Measurements from ENCODE around the gene CRHR2. TPM values are rescaled to one million over a fixed set of nuclear protein-coding genes. Genes with fewer than 3 reads are reported as not detected.

CRHR2 gene
- total RNA-seq, 5 donors from 2014 or later (not counting 1 experiment from before 2014, with no cell fraction given) = 0.09 TPM; not detected in 4

DNA sequence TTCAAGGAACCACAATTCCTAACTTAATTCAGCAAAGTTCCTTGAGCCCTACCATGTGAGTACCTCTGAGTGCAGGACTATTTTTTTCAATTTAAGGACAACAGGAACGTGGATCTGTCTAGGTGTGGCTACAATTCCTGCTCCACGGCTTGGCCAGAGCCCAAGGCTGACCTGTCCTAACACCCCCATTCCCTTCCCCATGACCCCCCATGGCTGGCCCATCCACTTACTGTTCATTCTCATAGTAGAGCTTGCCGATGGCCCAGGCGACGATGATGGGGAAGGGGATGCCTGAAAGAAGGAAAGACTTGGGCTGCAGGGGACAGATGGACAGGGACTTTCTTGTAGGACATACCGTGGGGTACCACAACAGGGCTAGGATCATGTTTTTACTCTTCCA, 20.3 kb downstream of the CRHR2 start:
- H3K4me1 ChIP-seq (ENCODE audit: control insufficient read depth in 1 of 2, extremely low read depth in 1 of 2, insufficient read depth in 2 of 2, low read length in 2 of 2) = no peaks in the 10 kb centered on the region
- no peaks in the 10 kb centered on the region for H3K36me3 ChIP-seq (ENCODE audit: control insufficient read depth in 2 of 2, extremely low read depth in 1 of 2, insufficient read depth in 1 of 2, low read length in 1 of 2)
- peaks cover 0 to 19% of the 10 kb centered on the region in 2 experiments for H3K27me3 ChIP-seq (replicated peaks in 1 of 2; ENCODE audit: control insufficient read depth in 2 of 2, extremely low read depth in 1 of 2, insufficient read depth in 2 of 2, low read length in 1 of 2)
- no peak overlapping the region for H3K27ac ChIP-seq (ENCODE audit: low read length)
- H3K4me3 ChIP-seq (ENCODE audit: control insufficient read depth in 1 of 2, extremely low read depth in 1 of 2, low read length in 1 of 2) = no peak overlapping the region
- POLR2A ChIA-PET = no interaction called here
- DNase-seq (no peak), ATAC-seq (replicated peaks in 1 of 4) (no peak)
- 37% methylated on average over 2 of the region's 6 CpGs for WGBS (ENCODE audit: insufficient coverage)
- Mint-ChIP-seq H3K27me3 (peaks cover 0 to 4% of the 10 kb centered on the region in 2 donors), H3K9me3 (no peaks in the 10 kb centered on the region), H3K27ac (no peak overlapping the region), H3K36me3 (no peaks in the 10 kb centered on the region), H3K4me3 (no peak overlapping the region), H3K4me1 (no peaks in the 10 kb centered on the region)
- CTCF ChIA-PET = interaction anchor here in 1 of 2 donors (1.7 kb wide), 1 partner anchor 78 kb away, joined by 5 read pairs; no protein-coding TSS in a partner anchor
- H3K9me3 ChIP-seq = no peaks in the 10 kb centered on the region

DNA sequence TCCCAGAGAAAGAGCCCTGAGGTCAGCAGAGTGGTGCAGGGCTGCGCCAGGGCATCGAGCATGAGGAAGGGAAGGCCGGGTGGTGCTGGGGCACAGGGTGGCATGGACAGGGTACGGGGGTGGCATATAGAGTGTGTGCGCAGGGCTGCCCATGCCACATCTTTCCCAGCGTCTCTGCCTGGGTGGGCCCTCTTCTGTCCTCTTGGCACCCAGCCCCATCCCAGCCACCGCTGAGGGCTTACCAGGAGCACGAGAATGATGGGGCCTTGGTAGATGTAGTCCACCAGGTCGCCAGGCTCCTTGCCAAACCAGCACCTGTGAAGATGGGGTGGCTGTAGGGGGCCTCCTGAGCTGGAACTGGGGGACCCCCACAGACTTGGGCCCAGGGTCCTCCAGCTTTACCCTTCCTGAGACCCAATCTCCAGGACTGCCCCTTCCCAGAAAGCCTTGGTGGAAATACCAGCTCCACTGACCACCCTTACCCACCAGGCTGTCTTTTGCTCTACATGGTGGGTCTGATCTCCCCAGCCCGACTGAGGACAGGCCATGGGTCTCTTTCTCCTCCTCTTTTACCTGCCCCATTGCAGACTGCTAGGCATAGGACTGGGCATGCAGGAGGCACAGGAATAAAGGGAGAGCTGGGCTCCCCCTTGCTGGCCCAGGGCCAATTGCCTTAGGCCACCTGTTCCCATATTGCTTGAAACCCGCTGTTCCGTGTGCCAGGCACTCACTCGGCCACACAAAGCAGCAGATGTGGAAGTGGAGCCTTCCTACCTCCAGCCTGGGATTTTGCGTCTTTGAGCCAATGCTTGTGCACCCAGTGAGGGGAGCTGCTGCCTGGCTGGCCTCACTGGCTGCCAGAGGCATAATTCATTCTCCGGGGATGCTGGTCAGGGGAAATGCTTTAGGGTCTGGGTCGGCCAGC, 21.7 kb downstream of the CRHR2 start:
- Histone ChIP-seq H3K4me1 (ENCODE audit: control insufficient read depth in 1 of 2, extremely low read depth in 1 of 2, insufficient read depth in 2 of 2, low read length in 2 of 2) (no peaks in the 10 kb centered on the region), H3K9me3 (no peaks in the 10 kb centered on the region), H3K27me3 (replicated peaks in 1 of 2; ENCODE audit: control insufficient read depth in 2 of 2, extremely low read depth in 1 of 2, insufficient read depth in 2 of 2, low read length in 1 of 2) (peaks cover 0 to 19% of the 10 kb centered on the region in 2 experiments), H3K36me3 (ENCODE audit: control insufficient read depth in 2 of 2, extremely low read depth in 1 of 2, insufficient read depth in 1 of 2, low read length in 1 of 2) (no peaks in the 10 kb centered on the region), H3K27ac (ENCODE audit: low read length) (no peak overlapping the region), H3K4me3 (ENCODE audit: control insufficient read depth in 1 of 2, extremely low read depth in 1 of 2, low read length in 1 of 2) (no peak overlapping the region)
- Mint-ChIP-seq H3K27ac (no peak overlapping the region), H3K9me3 (no peaks in the 10 kb centered on the region), H3K36me3 (no peaks in the 10 kb centered on the region), H3K27me3 (peaks cover 0 to 4% of the 10 kb centered on the region in 2 donors), H3K4me3 (no peak overlapping the region), H3K4me1 (no peaks in the 10 kb centered on the region)
- POLR2A ChIA-PET = no interaction called here
- 81% methylated on average over 12 of the region's 16 CpGs for WGBS (ENCODE audit: insufficient coverage)
- ATAC-seq (replicated peaks in 1 of 4) = no peak
- CTCF ChIA-PET = no interaction called here
- DNase-seq = no peak

- no peaks in the 10 kb centered on the region for H3K4me1 ChIP-seq (ENCODE audit: control insufficient read depth in 1 of 2, extremely low read depth in 1 of 2, insufficient read depth in 2 of 2, low read length in 2 of 2)
- no peak overlapping the region for H3K27ac ChIP-seq (ENCODE audit: low read length)
- no peaks in the 10 kb centered on the region for H3K4me1 Mint-ChIP-seq
- CTCF ChIA-PET = no interaction called here
- H3K36me3 ChIP-seq (ENCODE audit: control insufficient read depth in 2 of 2, extremely low read depth in 1 of 2, insufficient read depth in 1 of 2, low read length in 1 of 2) = no peaks in the 10 kb centered on the region
- no peak overlapping the region for H3K27ac Mint-ChIP-seq
- H3K9me3 ChIP-seq = no peaks in the 10 kb centered on the region
- peaks cover 0 to 4% of the 10 kb centered on the region in 2 donors for H3K27me3 Mint-ChIP-seq
- no peaks in the 10 kb centered on the region for H3K36me3 Mint-ChIP-seq
- ATAC-seq (replicated peaks in 1 of 4) (no peak), DNase-seq (peak in 1 of 35 experiments; percentile 13)
- peaks cover 0 to 14% of the 10 kb centered on the region in 2 experiments for H3K27me3 ChIP-seq (replicated peaks in 1 of 2; ENCODE audit: control insufficient read depth in 2 of 2, extremely low read depth in 1 of 2, insufficient read depth in 2 of 2, low read length in 1 of 2)
- POLR2A ChIA-PET = no interaction called here
- H3K4me3 ChIP-seq (ENCODE audit: control insufficient read depth in 1 of 2, extremely low read depth in 1 of 2, low read length in 1 of 2) = no peak overlapping the region
- no CpG with 5 or more reads among the region's 3 CpGs for WGBS (ENCODE audit: insufficient coverage)
- no peak overlapping the region for H3K4me3 Mint-ChIP-seq
- no peaks in the 10 kb centered on the region for H3K9me3 Mint-ChIP-seq
Observed at GRCh38 chr7:30659312-30659711, 22.9 kb downstream of the CRHR2 start.

DNA sequence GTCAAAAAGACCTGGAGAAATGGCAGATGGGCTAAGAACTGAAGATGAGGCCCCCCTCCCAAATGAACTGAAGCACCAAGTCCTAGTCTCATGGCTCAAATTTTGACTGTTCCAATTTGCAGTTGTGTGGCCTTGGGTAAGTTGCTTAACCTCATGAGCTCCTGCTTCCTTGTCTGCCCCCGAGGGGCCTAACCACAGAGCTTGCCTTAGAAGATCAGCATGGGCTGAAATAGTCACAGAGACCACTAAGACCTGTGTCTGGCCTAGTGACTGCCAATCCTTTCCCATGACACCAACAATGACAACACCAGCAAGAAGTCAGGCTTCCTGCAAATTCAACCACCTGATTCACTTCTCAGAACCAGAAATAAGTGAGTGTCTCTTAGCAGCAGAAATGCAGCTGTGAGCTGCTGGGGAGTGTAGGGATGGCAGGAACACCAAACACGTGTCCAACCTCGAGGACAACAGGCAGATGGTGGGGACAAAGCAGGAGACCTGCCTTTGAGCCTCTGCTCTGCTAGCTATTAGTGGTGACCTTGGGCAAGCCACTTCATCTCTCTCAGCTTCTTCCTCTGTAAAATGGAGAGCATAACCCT, 23.7 kb downstream of the CRHR2 start:
- peaks cover 0 to 4% of the 10 kb centered on the region in 2 donors for H3K27me3 Mint-ChIP-seq
- Histone ChIP-seq H3K27ac (ENCODE audit: low read length) (no peak overlapping the region), H3K27me3 (replicated peaks in 1 of 2; ENCODE audit: control insufficient read depth in 2 of 2, extremely low read depth in 1 of 2, insufficient read depth in 2 of 2, low read length in 1 of 2) (peaks cover 0 to 10% of the 10 kb centered on the region in 2 experiments), H3K4me1 (ENCODE audit: control insufficient read depth in 1 of 2, extremely low read depth in 1 of 2, insufficient read depth in 2 of 2, low read length in 2 of 2) (no peaks in the 10 kb centered on the region), H3K36me3 (ENCODE audit: control insufficient read depth in 2 of 2, extremely low read depth in 1 of 2, insufficient read depth in 1 of 2, low read length in 1 of 2) (no peaks in the 10 kb centered on the region), H3K4me3 (ENCODE audit: control insufficient read depth in 1 of 2, extremely low read depth in 1 of 2, low read length in 1 of 2) (no peak overlapping the region), H3K9me3 (no peaks in the 10 kb centered on the region)
- H3K9me3 Mint-ChIP-seq = no peaks in the 10 kb centered on the region
- CTCF ChIA-PET = interaction anchor here in 1 of 2 donors (0.6 kb wide), 1 partner anchor 38 kb away, joined by 3 read pairs; no protein-coding TSS in a partner anchor
- H3K4me1 Mint-ChIP-seq = no peaks in the 10 kb centered on the region
- WGBS (ENCODE audit: insufficient coverage) = 8% methylated on average over 2 of the region's 3 CpGs
- no peak overlapping the region for H3K4me3 Mint-ChIP-seq
- H3K27ac Mint-ChIP-seq = no peak overlapping the region
- no peaks in the 10 kb centered on the region for H3K36me3 Mint-ChIP-seq
- ATAC-seq (replicated peaks in 1 of 4) (no peak), DNase-seq (no peak)
- POLR2A ChIA-PET = no interaction called here

GRCh38 chr7:30657131-30657530, 25.1 kb downstream of the CRHR2 start:
- H3K4me3 Mint-ChIP-seq = no peak overlapping the region
- H3K27ac Mint-ChIP-seq = no peak overlapping the region
- Histone ChIP-seq H3K9me3 (no peaks in the 10 kb centered on the region), H3K36me3 (ENCODE audit: control insufficient read depth in 2 of 2, extremely low read depth in 1 of 2, insufficient read depth in 1 of 2, low read length in 1 of 2) (no peaks in the 10 kb centered on the region), H3K4me1 (ENCODE audit: control insufficient read depth in 1 of 2, extremely low read depth in 1 of 2, insufficient read depth in 2 of 2, low read length in 2 of 2) (no peaks in the 10 kb centered on the region), H3K27me3 (replicated peaks in 1 of 2; ENCODE audit: control insufficient read depth in 2 of 2, extremely low read depth in 1 of 2, insufficient read depth in 2 of 2, low read length in 1 of 2) (peaks cover 0 to 2% of the 10 kb centered on the region in 2 experiments), H3K4me3 (ENCODE audit: control insufficient read depth in 1 of 2, extremely low read depth in 1 of 2, low read length in 1 of 2) (no peak overlapping the region), H3K27ac (ENCODE audit: low read length) (no peak overlapping the region)
- POLR2A ChIA-PET = no interaction called here
- no CpG with 5 or more reads among the region's 2 CpGs for WGBS (ENCODE audit: insufficient coverage)
- H3K9me3 Mint-ChIP-seq = no peaks in the 10 kb centered on the region
- no peaks in the 10 kb centered on the region for H3K4me1 Mint-ChIP-seq
- no peak for ATAC-seq (replicated peaks in 1 of 4)
- peaks cover 0 to 2% of the 10 kb centered on the region in 2 donors for H3K27me3 Mint-ChIP-seq
- CTCF ChIA-PET = no interaction called here
- no peaks in the 10 kb centered on the region for H3K36me3 Mint-ChIP-seq
- no peak for DNase-seq

DNA sequence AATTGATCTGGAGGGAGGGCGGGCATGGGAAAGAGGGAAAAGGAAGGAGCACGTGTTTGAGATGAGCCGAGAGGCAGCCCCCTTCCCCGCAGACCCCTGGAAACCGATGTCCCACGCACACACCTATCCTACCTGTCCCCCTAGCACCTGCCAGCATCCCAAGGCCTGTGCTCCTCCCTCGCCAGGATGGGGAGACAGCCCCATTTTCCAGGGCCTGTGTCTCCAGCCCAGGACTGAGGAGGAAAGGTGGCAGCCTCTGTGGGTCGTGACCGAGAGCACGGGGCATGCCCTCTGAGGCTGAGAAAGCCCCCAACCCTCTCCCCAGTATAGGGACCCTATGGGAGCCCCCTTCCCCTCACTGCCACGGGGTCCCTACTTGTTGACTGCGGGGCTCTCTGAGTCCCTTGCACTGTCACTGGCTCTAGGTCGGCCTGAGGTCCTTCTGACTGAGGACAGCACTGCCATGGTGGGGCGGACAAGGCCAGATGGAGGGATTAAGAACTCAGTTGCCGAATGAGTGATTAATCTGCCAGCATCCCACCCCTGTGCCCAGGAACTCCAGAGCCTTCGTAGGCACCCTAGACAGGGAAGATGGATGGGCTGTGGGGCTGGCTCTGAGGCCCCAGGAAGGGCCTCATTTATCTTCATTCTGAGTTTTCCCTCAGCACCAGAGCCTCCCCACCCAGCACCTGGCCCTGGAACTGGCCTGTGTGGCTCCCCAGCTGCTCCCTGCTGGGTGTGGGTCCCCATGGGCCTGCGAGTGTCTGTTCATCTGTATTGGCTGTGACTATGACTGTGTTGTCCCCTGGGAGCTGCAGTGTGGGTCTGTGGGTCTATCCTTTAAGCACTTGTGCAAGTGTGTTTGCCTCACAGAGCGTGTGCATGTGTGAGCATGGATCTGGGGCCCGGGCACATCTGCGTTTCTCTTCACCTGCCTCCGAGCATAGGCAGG, 26.0 kb downstream of the CRHR2 start:
- Mint-ChIP-seq H3K36me3 (no peaks in the 10 kb centered on the region), H3K4me3 (no peak overlapping the region), H3K9me3 (no peaks in the 10 kb centered on the region), H3K4me1 (no peaks in the 10 kb centered on the region), H3K27me3 (no peaks in the 10 kb centered on the region), H3K27ac (no peak overlapping the region)
- Histone ChIP-seq H3K4me3 (ENCODE audit: control insufficient read depth in 1 of 2, extremely low read depth in 1 of 2, low read length in 1 of 2) (no peak overlapping the region), H3K27ac (ENCODE audit: low read length) (no peak overlapping the region), H3K4me1 (ENCODE audit: control insufficient read depth in 1 of 2, extremely low read depth in 1 of 2, insufficient read depth in 2 of 2, low read length in 2 of 2) (no peaks in the 10 kb centered on the region), H3K27me3 (replicated peaks in 1 of 2; ENCODE audit: control insufficient read depth in 2 of 2, extremely low read depth in 1 of 2, insufficient read depth in 2 of 2, low read length in 1 of 2) (no peaks in the 10 kb centered on the region), H3K9me3 (no peaks in the 10 kb centered on the region), H3K36me3 (ENCODE audit: control insufficient read depth in 2 of 2, extremely low read depth in 1 of 2, insufficient read depth in 1 of 2, low read length in 1 of 2) (no peaks in the 10 kb centered on the region)
- 89% methylated on average over 11 of the region's 21 CpGs for WGBS (ENCODE audit: insufficient coverage)
- ChIA-PET POLR2A (no interaction called here), CTCF (no interaction called here)
- DNase-seq (no peak), ATAC-seq (replicated peaks in 1 of 4) (no peak)

Measured in T-cell (primary cell).